PC-9 (cell line): ENCODE data around the gene BRIP1. TPM values are rescaled to one million over a fixed set of nuclear protein-coding genes. Genes with fewer than 3 reads are reported as not detected.

Experiments
- BruUV-seq: library from RNA; stranded (reverse); fragments of 400-500 nt; replicated peaks from 2 replicates; lab custom pipeline; 2021; lab: Mats Ljungman, UMichigan
- CTCF ChIA-PET: fragments of 300-600 bp; sonication (Branson Sonifier 250); formaldehyde crosslinking; loops from one replicate; lab custom pipeline; 2022; ENCODE audit warnings: antibody characterized with exemption; lab: Charles Lee
- POLR2A ChIA-PET: fragments of 300-600 bp; sonication (Branson Sonifier 250); formaldehyde crosslinking; loops from one replicate; lab custom pipeline; 2022; ENCODE audit warnings: antibody characterized with exemption; ENCODE audit not compliant: unreplicated experiment; lab: Charles Lee
- DNase-seq, 2 experiments: peaks; one replicate each; pipeline versions ENCODE4 v3.0.0 to v3.0.0-alpha.2; 2015 to 2022; ENCODE audit warnings: mixed read lengths in 1 of 2
- H2AFZ ChIP-seq: fragments of 200-600 bp; sonication (generic); 2 replicates; pipeline ENCODE4 v1.8.1; 2017; ENCODE audit warnings: antibody characterized with exemption
- H3F3A ChIP-seq: fragments of 200-600 bp; sonication (generic); 2 replicates; pipeline ENCODE4 v1.8.1; 2017; ENCODE audit warnings: antibody characterized with exemption, mild to moderate bottlenecking, low read depth; ENCODE audit not compliant: insufficient read depth
- H3K27ac ChIP-seq: fragments of 200-600 bp; sonication (generic); 2 replicates; pipeline ENCODE4 v1.6.1; 2016; ENCODE audit warnings: mixed run types
- H3K27me3 ChIP-seq: fragments of 200-600 bp; sonication (generic); 2 replicates; pipeline ENCODE4 v1.6.1; 2016; ENCODE audit warnings: low read depth, mixed run types; ENCODE audit not compliant: insufficient read depth
- H3K36me3 ChIP-seq: fragments of 200-600 bp; sonication (generic); 2 replicates; pipeline ENCODE4 v1.6.1; 2016; ENCODE audit warnings: low read depth, mixed run types
- H3K4me1 ChIP-seq: fragments of 200-600 bp; sonication (generic); replicated peaks from 2 replicates; pipeline ENCODE4 v1.6.1; 2016; ENCODE audit warnings: mixed run types; ENCODE audit not compliant: insufficient read depth
- H3K4me2 ChIP-seq: fragments of 200-600 bp; sonication (generic); 2 replicates; pipeline ENCODE4 v1.6.1; 2017; ENCODE audit warnings: mixed run types
- H3K4me3 ChIP-seq: fragments of 200-600 bp; sonication (generic); 2 replicates; pipeline ENCODE4 v1.6.1; 2016; ENCODE audit warnings: mixed run types
- H3K79me2 ChIP-seq: fragments of 200-600 bp; sonication (generic); 2 replicates; pipeline ENCODE4 v1.6.1; 2017; ENCODE audit warnings: low read depth, mixed run types
- H3K9me2 ChIP-seq: fragments of 200-600 bp; sonication (generic); 2 replicates; pipeline ENCODE4 v1.8.1; 2017; ENCODE audit warnings: mild to moderate bottlenecking; ENCODE audit not compliant: insufficient read depth
- H3K9me3 ChIP-seq: fragments of 200-600 bp; sonication (generic); 2 replicates; pipeline ENCODE4 v1.8.1; 2016; ENCODE audit warnings: low read depth; ENCODE audit not compliant: insufficient read depth
- H4K20me1 ChIP-seq: fragments of 200-600 bp; sonication (generic); 2 replicates; pipeline ENCODE4 v1.8.1; 2017; ENCODE audit not compliant: insufficient read depth
- EZH2 ChIP-seq: fragments of 200-600 bp; sonication (generic); IDR thresholded peaks from 2 replicates; pipeline ENCODE4 v1.8.0; 2017; ENCODE audit warnings: antibody characterized with exemption, low read depth
- intact Hi-C: fragments of 100-400 bp; cut with micrococcal nuclease; formaldehyde crosslinking; loops from one replicate; pipeline ENCODE4 v1.10.0; 2022; ENCODE audit not compliant: unreplicated experiment
- total RNA-seq: library from RNA; stranded (reverse); gene quantifications from 2 replicates; pipeline ENCODE4 v1.2.3, GENCODE V29; 2021
- TF ChIP-seq, protein P1 (sequence below): fragments of 200-600 bp; sonication (generic); conservative IDR thresholded peaks from 2 replicates; pipeline ENCODE4 v1.6.1; 2017; ENCODE audit warnings: mixed run types, antibody characterized with exemption, mild to moderate bottlenecking, moderate library complexity

The BRIP1 gene
- total RNA-seq, 1 experiment from 2014 or later = 16.0 TPM

DNA sequence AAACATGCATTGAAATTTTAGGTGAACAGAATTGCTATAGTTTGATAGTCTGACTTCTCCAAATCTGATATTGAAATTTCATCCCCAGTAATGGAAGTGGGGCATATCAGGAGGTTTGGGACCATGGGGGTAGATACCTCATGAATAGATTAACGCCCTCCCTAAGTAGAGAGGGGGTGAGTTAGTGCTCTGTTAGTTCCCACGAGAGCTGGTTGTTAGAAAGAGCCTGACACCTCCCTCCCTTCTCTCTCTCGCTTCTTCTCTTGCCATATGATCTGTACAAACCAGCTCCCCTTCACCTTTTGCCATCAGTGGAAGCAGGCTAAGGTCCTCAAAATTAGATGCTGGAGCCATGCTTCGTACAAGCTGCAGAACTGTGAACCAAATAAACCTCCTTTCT is 78.8 kb downstream of the BRIP1 start:
- H3F3A ChIP-seq = peaks cover 6% of the 10 kb centered on the region; the same call in 1 of the 2 replicates
- H3K27me3 ChIP-seq = no peaks in the 10 kb centered on the region
- H3K27ac ChIP-seq = no peak overlapping the region
- no peak overlapping the region for H2AFZ ChIP-seq
- POLR2A ChIA-PET = no interaction called here
- DNase-seq = no peak
- peaks cover 8% of the 10 kb centered on the region; the same call in 1 of the 2 replicates for H3K36me3 ChIP-seq
- no peaks in the 10 kb centered on the region for H3K9me3 ChIP-seq
- no peak overlapping the region for H3K4me3 ChIP-seq
- no peaks in the 10 kb centered on the region for H3K4me1 ChIP-seq
- H3K9me2 ChIP-seq = no peaks in the 10 kb centered on the region; the same call in 1 of the 2 replicates
- TF ChIP-seq, protein P1, sequence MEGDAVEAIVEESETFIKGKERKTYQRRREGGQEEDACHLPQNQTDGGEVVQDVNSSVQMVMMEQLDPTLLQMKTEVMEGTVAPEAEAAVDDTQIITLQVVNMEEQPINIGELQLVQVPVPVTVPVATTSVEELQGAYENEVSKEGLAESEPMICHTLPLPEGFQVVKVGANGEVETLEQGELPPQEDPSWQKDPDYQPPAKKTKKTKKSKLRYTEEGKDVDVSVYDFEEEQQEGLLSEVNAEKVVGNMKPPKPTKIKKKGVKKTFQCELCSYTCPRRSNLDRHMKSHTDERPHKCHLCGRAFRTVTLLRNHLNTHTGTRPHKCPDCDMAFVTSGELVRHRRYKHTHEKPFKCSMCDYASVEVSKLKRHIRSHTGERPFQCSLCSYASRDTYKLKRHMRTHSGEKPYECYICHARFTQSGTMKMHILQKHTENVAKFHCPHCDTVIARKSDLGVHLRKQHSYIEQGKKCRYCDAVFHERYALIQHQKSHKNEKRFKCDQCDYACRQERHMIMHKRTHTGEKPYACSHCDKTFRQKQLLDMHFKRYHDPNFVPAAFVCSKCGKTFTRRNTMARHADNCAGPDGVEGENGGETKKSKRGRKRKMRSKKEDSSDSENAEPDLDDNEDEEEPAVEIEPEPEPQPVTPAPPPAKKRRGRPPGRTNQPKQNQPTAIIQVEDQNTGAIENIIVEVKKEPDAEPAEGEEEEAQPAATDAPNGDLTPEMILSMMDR = no peak
- TF ChIP-seq EZH2 = no peak
- CTCF ChIA-PET = no interaction called here
- no peak overlapping the region for H3K4me2 ChIP-seq
- intact Hi-C loops = no loop called here
- no peaks in the 10 kb centered on the region for H3K79me2 ChIP-seq
- BruUV-seq = no TSS peak
- H4K20me1 ChIP-seq = no peaks in the 10 kb centered on the region

DNA sequence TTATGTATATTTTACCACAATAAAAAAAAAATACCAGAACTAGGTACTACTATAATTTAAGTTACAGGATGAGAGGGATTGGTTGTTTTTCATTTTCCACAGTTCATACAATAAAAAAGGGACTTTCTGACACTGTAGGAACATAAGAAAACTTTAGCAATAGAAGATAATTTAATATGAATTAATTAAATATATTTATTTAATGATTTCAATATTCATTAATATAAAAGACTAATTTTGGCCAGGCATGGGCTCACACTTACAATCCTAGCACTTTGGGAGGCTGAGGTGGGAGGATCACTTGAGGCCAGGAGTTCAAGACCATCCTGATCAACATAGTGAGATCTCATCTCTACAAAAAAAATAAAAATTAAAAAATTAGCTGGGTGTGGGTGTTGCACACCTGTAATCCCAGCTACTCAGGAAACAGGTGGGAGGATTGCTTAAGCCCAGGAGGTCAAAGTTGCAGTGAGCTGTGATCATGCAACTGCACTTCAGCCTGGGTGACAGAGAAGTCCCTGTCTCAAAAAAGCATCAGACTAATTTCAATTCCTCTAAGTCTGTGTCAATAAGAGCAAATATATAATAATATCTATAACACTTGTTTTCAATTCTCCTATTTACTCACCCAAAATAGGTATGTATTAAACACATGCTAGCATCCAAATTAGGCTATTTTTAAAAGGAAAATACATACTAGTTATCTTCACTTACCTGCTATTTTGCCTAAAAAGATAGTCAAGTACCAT is 79.6 kb downstream of the BRIP1 start:
- intact Hi-C loops = no loop called here
- CTCF ChIA-PET = no interaction called here
- H2AFZ ChIP-seq = no peak overlapping the region

DNA sequence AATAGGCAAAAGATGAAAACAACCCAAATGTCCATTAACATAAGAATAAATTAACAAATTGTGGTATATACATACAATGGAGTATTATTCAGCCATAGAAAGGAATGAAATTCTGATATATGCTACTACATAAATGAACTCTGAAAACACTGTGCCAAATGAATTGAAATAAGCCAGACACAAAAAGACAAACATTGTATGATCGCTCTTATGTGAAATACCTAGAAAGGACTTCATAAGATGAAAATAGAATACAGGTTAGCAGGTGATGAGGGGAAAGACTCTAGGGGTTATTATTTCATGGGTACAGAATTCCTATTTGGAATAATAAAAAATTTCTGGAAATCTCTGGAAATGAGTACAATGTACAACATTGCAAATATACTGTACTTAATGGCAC is 80.2 kb downstream of the BRIP1 start:
- no peaks in the 10 kb centered on the region for H3K9me3 ChIP-seq
- BruUV-seq = no TSS peak
- no peaks in the 10 kb centered on the region for H3K27me3 ChIP-seq
- H3K4me3 ChIP-seq = no peak overlapping the region
- no peak for DNase-seq
- no peaks in the 10 kb centered on the region; the same call in 1 of the 2 replicates for H3K9me2 ChIP-seq
- no peak overlapping the region for H2AFZ ChIP-seq
- peaks cover 6% of the 10 kb centered on the region; the same call in 1 of the 2 replicates for H3F3A ChIP-seq
- POLR2A ChIA-PET = no interaction called here
- H4K20me1 ChIP-seq = no peaks in the 10 kb centered on the region
- H3K79me2 ChIP-seq = no peaks in the 10 kb centered on the region
- H3K4me2 ChIP-seq = no peak overlapping the region
- H3K4me1 ChIP-seq = no peaks in the 10 kb centered on the region
- intact Hi-C loops = no loop called here
- CTCF ChIA-PET = no interaction called here
- TF ChIP-seq, protein P1 = no peak
- no peak for TF ChIP-seq EZH2
- H3K27ac ChIP-seq = no peak overlapping the region
- H3K36me3 ChIP-seq = peaks cover 8% of the 10 kb centered on the region; the same call in 1 of the 2 replicates

More for the DNA sequence above, 79.6 kb downstream of the BRIP1 start:
- Histone ChIP-seq H3F3A (peaks cover 6% of the 10 kb centered on the region; the same call in 1 of the 2 replicates), H3K27me3 (no peaks in the 10 kb centered on the region), H3K9me2 (no peaks in the 10 kb centered on the region; the same call in 1 of the 2 replicates), H3K4me1 (no peaks in the 10 kb centered on the region), H3K79me2 (no peaks in the 10 kb centered on the region), H3K4me3 (no peak overlapping the region), H4K20me1 (no peaks in the 10 kb centered on the region), H3K9me3 (no peaks in the 10 kb centered on the region), H3K27ac (no peak overlapping the region), H3K36me3 (peaks cover 8% of the 10 kb centered on the region; the same call in 1 of the 2 replicates), H3K4me2 (no peak overlapping the region)
- DNase-seq = no peak
- TF ChIP-seq, protein P1 = no peak
- TF ChIP-seq EZH2 = no peak
- no TSS peak for BruUV-seq
- POLR2A ChIA-PET = no interaction called here
